SK-N-SH treated with all-trans-retinoic acid at 6 μM for 48 hours (cell line): ENCODE data around the gene SFMBT1.

ENCODE experiments used
- ATAC-seq: fragments of 200-7000 bp; cut with Tn5 transposase; 3 replicates; pipeline ENCODE4 v1.9.1; 2020; ENCODE audit warnings: mild to moderate bottlenecking, moderate library complexity
- ARNTL ChIP-seq: fragments of 450-650 bp; formaldehyde crosslinking; IDR thresholded peaks from 2 replicates; pipeline ENCODE4 v1.5.0; 2020; ENCODE audit warnings: low read depth, mild to moderate bottlenecking, moderate library complexity, borderline replicate concordance
- BACH2 ChIP-seq: fragments of 250-450 bp; sonication (Bioruptor Pico); IDR thresholded peaks from 2 replicates; pipeline ENCODE4 v1.9.0; 2021; ENCODE audit warnings: mild to moderate bottlenecking, borderline replicate concordance
- CSDC2 ChIP-seq: fragments of 250-450 bp; sonication (Bioruptor Pico); IDR thresholded peaks from 2 replicates; pipeline ENCODE4 v1.5.0; 2020; ENCODE audit warnings: mild to moderate bottlenecking, moderate library complexity
- CSRNP3 ChIP-seq: fragments of 250-450 bp; sonication (Bioruptor Pico); IDR thresholded peaks from 2 replicates; pipeline ENCODE4 v1.5.1; 2021; ENCODE audit warnings: mild to moderate bottlenecking, moderate library complexity
- ESRRG ChIP-seq: fragments of 250-450 bp; sonication (Bioruptor Pico); IDR thresholded peaks from 2 replicates; pipeline ENCODE4 v1.6.1; 2021; ENCODE audit warnings: mild to moderate bottlenecking
- GLIS3 ChIP-seq: fragments of 250-450 bp; sonication (Bioruptor Pico); IDR thresholded peaks from 2 replicates; pipeline ENCODE4 v1.5.0; 2020; ENCODE audit warnings: mild to moderate bottlenecking, moderate library complexity
- ISL1 ChIP-seq: fragments of 250-450 bp; sonication (Bioruptor Pico); IDR thresholded peaks from 2 replicates; pipeline ENCODE4 v2.1.2; 2022; ENCODE audit warnings: mild to moderate bottlenecking, moderate library complexity
- OSR1 ChIP-seq: fragments of 250-450 bp; sonication (Bioruptor Pico); IDR thresholded peaks from 2 replicates; pipeline ENCODE4 v1.8.0; 2022; ENCODE audit warnings: moderate library complexity, mild to moderate bottlenecking, inconsistent platforms
- PPARA ChIP-seq: fragments of 250-450 bp; sonication (Bioruptor Pico); IDR thresholded peaks from 2 replicates; pipeline ENCODE4 v1.5.0; 2020; ENCODE audit warnings: mild to moderate bottlenecking, borderline replicate concordance
- SNAI2 ChIP-seq: fragments of 250-450 bp; sonication (Bioruptor Pico); IDR thresholded peaks from 2 replicates; pipeline ENCODE4 v1.5.0; 2020; ENCODE audit warnings: mild to moderate bottlenecking, moderate library complexity
- TCF4 ChIP-seq: fragments of 250-450 bp; sonication (Bioruptor Pico); IDR thresholded peaks from 2 replicates; pipeline ENCODE4 v1.8.0; 2021; ENCODE audit warnings: mild to moderate bottlenecking, moderate library complexity, borderline replicate concordance
- TOX ChIP-seq: fragments of 250-450 bp; sonication (Bioruptor Pico); IDR thresholded peaks from 2 replicates; pipeline ENCODE4 v1.8.0; 2021; ENCODE audit warnings: mild to moderate bottlenecking, moderate library complexity, borderline replicate concordance
- ZC3H10 ChIP-seq: fragments of 250-450 bp; sonication (Bioruptor Pico); IDR thresholded peaks from 2 replicates; pipeline ENCODE4 v1.5.1; 2021; ENCODE audit warnings: mild to moderate bottlenecking, moderate library complexity
- ZFP30 ChIP-seq: fragments of 450-650 bp; formaldehyde crosslinking; IDR thresholded peaks from 2 replicates; pipeline ENCODE4 v1.5.0; 2022; ENCODE audit warnings: mild to moderate bottlenecking, moderate library complexity
- ZNF565 ChIP-seq: fragments of 450-650 bp; formaldehyde crosslinking; conservative IDR thresholded peaks from 2 replicates; pipeline ENCODE4 v1.5.0; 2020; ENCODE audit warnings: low read depth, mild to moderate bottlenecking, moderate library complexity
- ZNF70 ChIP-seq: fragments of 450-650 bp; formaldehyde crosslinking; IDR thresholded peaks from 2 replicates; pipeline ENCODE4 v1.5.0; 2020; ENCODE audit warnings: mild to moderate bottlenecking, moderate library complexity
- ZNF8 ChIP-seq: fragments of 450-650 bp; formaldehyde crosslinking; IDR thresholded peaks from 2 replicates; pipeline ENCODE4 v1.5.0; 2020; ENCODE audit warnings: mild to moderate bottlenecking, moderate library complexity
- TF ChIP-seq, protein P1 (sequence below): fragments of 250-450 bp; sonication (Bioruptor Pico); IDR thresholded peaks from 2 replicates; pipeline ENCODE4 v1.8.0; 2020; ENCODE audit warnings: mild to moderate bottlenecking, moderate library complexity, borderline replicate concordance
- TF ChIP-seq, protein P2 (sequence below): fragments of 250-450 bp; sonication (Bioruptor Pico); IDR thresholded peaks from 2 replicates; pipeline ENCODE4 v1.5.1; 2020; ENCODE audit warnings: low read depth, mild to moderate bottlenecking, moderate library complexity
- TF ChIP-seq, protein P3 (sequence below): fragments of 250-450 bp; sonication (Bioruptor Pico); IDR thresholded peaks from 2 replicates; pipeline ENCODE4 v1.5.0; 2020; ENCODE audit warnings: mild to moderate bottlenecking, moderate library complexity

SFMBT1 gene

GRCh38 chr3:53078656-53079055, 32.8 kb upstream of the SFMBT1 start:
- no peak for TF ChIP-seq ARNTL (CRISPR knock-in tag)
- no peak for TF ChIP-seq BACH2
- no peak for TF ChIP-seq TCF4
- TF ChIP-seq TOX (CRISPR knock-in tag), result no peak
- no peak for TF ChIP-seq ZNF70 (CRISPR knock-in tag)
- TF ChIP-seq, protein P1, sequence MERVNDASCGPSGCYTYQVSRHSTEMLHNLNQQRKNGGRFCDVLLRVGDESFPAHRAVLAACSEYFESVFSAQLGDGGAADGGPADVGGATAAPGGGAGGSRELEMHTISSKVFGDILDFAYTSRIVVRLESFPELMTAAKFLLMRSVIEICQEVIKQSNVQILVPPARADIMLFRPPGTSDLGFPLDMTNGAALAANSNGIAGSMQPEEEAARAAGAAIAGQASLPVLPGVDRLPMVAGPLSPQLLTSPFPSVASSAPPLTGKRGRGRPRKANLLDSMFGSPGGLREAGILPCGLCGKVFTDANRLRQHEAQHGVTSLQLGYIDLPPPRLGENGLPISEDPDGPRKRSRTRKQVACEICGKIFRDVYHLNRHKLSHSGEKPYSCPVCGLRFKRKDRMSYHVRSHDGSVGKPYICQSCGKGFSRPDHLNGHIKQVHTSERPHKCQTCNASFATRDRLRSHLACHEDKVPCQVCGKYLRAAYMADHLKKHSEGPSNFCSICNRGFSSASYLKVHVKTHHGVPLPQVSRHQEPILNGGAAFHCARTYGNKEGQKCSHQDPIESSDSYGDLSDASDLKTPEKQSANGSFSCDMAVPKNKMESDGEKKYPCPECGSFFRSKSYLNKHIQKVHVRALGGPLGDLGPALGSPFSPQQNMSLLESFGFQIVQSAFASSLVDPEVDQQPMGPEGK, result no peak
- TF ChIP-seq PPARA, result no peak
- TF ChIP-seq, protein P2, sequence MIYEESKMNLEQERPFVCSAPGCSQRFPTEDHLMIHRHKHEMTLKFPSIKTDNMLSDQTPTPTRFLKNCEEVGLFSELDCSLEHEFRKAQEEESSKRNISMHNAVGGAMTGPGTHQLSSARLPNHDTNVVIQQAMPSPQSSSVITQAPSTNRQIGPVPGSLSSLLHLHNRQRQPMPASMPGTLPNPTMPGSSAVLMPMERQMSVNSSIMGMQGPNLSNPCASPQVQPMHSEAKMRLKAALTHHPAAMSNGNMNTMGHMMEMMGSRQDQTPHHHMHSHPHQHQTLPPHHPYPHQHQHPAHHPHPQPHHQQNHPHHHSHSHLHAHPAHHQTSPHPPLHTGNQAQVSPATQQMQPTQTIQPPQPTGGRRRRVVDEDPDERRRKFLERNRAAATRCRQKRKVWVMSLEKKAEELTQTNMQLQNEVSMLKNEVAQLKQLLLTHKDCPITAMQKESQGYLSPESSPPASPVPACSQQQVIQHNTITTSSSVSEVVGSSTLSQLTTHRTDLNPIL, result no peak
- TF ChIP-seq OSR1 (CRISPR knock-in tag), result no peak
- no peak for TF ChIP-seq ZNF565 (CRISPR knock-in tag)
- TF ChIP-seq SNAI2, result no peak
- no peak for TF ChIP-seq ZNF8
- TF ChIP-seq, all 23 proteins: peak for 0
- no peak for ATAC-seq

DNA sequence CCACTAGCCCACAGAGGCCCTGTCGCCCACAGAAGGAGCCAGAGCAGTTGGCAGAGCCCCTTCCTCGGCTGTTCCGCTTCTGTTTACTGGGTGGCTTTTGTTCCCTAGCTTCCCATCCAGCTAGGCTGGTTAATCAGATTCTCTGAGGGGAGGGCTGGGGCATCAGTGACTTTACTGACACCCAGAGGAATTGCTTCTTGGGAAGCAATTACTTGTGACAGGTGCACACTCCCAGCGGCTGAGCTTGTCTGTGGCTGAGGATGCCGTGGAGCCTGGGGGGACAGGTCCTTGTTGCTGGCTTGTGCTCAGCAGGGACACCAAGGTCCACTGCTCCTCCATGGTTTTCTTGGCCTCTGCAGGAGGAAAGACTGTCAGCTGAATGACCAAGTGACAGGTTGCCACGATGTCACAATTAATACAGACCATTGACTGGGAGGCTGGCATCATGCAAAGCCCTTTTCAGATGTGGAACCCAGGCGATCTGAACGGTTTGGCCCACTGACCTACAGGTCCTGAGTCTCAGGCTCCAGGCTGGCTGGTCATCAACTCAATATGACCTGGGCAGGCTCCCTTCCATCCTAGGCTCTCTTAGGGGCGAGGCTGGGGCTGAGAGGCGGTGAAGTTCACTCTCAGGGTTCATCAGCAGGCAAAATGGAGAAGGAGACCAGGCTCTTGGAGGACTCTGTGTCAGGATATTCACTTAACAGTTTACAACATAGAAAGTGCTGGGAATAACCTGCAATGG, 31.8 kb upstream of the SFMBT1 start:
- TF ChIP-seq CSDC2 (CRISPR knock-in tag) (no peak), ZNF565 (CRISPR knock-in tag) (no peak), ESRRG (CRISPR knock-in tag) (no peak), BACH2 (no peak), ISL1 (CRISPR knock-in tag) (no peak), ARNTL (CRISPR knock-in tag) (no peak), GLIS3 (CRISPR knock-in tag) (no peak)
- TF ChIP-seq, protein P2, result no peak
- TF ChIP-seq, protein P1, result no peak
- no peak for ATAC-seq

DNA sequence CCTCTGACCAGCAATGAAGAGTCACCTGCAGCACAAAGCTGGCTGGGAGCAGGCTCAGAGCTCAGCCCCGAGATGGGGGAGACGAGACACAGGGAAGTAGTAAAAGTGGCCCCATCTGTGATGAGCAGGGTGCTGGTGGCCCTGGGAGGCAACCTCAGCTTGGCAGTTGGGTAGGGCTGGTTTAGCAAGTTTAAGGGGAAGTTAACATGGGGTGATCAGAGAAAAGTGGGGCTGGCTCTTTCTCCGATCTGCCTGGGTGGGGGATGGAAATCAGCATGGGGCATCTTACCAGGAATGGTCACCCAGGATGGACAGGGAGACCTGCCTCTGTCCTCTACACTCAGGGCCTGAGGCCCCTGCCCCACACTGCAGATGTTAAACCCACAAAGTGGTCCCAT, 29.9 kb upstream of the SFMBT1 start:
- no peak for ATAC-seq
- TF ChIP-seq ZFP30, result no peak
- TF ChIP-seq, protein P2, result no peak
- TF ChIP-seq BACH2, result no peak
- TF ChIP-seq GLIS3 (CRISPR knock-in tag), result no peak
- TF ChIP-seq TCF4, result no peak
- TF ChIP-seq CSRNP3, result no peak
- TF ChIP-seq OSR1 (CRISPR knock-in tag), result no peak
- TF ChIP-seq ZC3H10, result no peak
- TF ChIP-seq CSDC2 (CRISPR knock-in tag), result no peak
- no peak for TF ChIP-seq ZNF565 (CRISPR knock-in tag)
- no peak for TF ChIP-seq TOX (CRISPR knock-in tag)
- TF ChIP-seq SNAI2, result no peak
- TF ChIP-seq, protein P1, result no peak
- TF ChIP-seq, protein P3, sequence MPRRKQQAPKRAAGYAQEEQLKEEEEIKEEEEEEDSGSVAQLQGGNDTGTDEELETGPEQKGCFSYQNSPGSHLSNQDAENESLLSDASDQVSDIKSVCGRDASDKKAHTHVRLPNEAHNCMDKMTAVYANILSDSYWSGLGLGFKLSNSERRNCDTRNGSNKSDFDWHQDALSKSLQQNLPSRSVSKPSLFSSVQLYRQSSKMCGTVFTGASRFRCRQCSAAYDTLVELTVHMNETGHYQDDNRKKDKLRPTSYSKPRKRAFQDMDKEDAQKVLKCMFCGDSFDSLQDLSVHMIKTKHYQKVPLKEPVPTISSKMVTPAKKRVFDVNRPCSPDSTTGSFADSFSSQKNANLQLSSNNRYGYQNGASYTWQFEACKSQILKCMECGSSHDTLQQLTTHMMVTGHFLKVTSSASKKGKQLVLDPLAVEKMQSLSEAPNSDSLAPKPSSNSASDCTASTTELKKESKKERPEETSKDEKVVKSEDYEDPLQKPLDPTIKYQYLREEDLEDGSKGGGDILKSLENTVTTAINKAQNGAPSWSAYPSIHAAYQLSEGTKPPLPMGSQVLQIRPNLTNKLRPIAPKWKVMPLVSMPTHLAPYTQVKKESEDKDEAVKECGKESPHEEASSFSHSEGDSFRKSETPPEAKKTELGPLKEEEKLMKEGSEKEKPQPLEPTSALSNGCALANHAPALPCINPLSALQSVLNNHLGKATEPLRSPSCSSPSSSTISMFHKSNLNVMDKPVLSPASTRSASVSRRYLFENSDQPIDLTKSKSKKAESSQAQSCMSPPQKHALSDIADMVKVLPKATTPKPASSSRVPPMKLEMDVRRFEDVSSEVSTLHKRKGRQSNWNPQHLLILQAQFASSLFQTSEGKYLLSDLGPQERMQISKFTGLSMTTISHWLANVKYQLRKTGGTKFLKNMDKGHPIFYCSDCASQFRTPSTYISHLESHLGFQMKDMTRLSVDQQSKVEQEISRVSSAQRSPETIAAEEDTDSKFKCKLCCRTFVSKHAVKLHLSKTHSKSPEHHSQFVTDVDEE (CRISPR knock-in tag), result no peak
